ENCODE data around the gene RAI1. TPM values are rescaled to one million over a fixed set of nuclear protein-coding genes. Genes with fewer than 3 reads are reported as not detected.
A peak's percentile ranks its signal among the peaks of the same experiment; 100 is the strongest.

The RAI1 gene
- total and polyA plus RNA-seq, 2 of the 13 experiments (the other 11 are each of a cell fraction or from before 2014, with no cell fraction given) = 3.4 to 5.2 TPM

DNA sequence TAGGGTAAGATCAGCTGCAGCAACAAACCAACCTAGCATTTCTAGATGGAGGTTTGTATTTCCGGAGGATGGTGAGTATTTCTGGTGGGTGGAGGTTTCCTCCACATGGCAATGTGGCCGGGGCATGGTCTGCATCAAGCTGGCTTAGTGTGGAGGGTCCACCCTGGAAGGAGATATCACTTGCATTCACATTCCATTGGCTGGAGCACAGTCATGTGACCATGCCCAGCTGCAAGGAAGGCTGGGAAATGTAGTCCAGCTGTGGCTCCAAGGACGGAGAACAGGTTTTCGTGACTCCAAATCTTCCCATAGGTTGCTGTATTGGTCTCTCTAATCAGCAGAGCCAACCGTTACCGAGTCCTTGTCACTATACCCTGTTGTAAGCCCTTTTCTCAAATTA lies 68.7 kb downstream of the RAI1 start:
- Histone ChIP-seq H3K36me3 (replicated peaks in 1 of 2; ENCODE audit: control insufficient read depth in 1 of 2, insufficient read depth in 2 of 2, low read length in 2 of 2) (peaks cover 1 to 5% of the 10 kb centered on the region in 2 experiments; a peak in 3 of 5 replicates), H3K27ac (ENCODE audit: extremely low read length, insufficient read depth, low read length) (no peak overlapping the region), H3K4me1 (ENCODE audit: insufficient read depth, low read length) (peaks cover 27% of the 10 kb centered on the region), H3K9ac (ENCODE audit: insufficient read depth, low read depth, low read length) (no peak overlapping the region), H3K27me3 (ENCODE audit: control insufficient read depth in 1 of 2, insufficient read depth in 2 of 2, low read length in 2 of 2) (no peaks in the 10 kb centered on the region), H3K79me2 (ENCODE audit: insufficient read depth, low read length) (peaks cover 18% of the 10 kb centered on the region), H3K4me3 (replicated peaks in 1 of 3; ENCODE audit: insufficient read depth in 1 of 3, low read depth in 2 of 3, low read length in 3 of 3) (no peak overlapping the region), H3K4me2 (ENCODE audit: low read depth, low read length) (no peak overlapping the region), H2AFZ (ENCODE audit: low read length) (no peak overlapping the region), H3K9me3 (ENCODE audit: low read length) (no peaks in the 10 kb centered on the region), H4K20me1 (ENCODE audit: insufficient read depth, low read length) (peaks cover 24% of the 10 kb centered on the region; the same call in 1 of the 2 replicates)
- POLR2A ChIA-PET = no interaction called here
- WGBS (ENCODE audit: low lambda C conversion rate) = 99% methylated on average over 4 of the region's 6 CpGs
- in situ Hi-C loops (cut with HindIII; ENCODE audit: extremely low pct_ligation_motif_present, low pct_unique_long_range_greater_than_20kb) = no loop called here
- no TSS peak for BruUV-seq (replicated peaks)
- FAIRE-seq = peak; percentile 82
- ATAC-seq = no peak
- CTCF ChIA-PET (ENCODE audit: low intra/inter-chr PET ratio, low total read pairs) = no interaction called here
- intact Hi-C loops (cut with micrococcal nuclease; ENCODE audit: unreplicated experiment) = no loop called here
- peak; percentile 36 for DNase-seq (ENCODE audit: low spot score)
- TF ChIP-seq ZFX (CRISPR knock-in tag; IDR thresholded peaks at IDR 0.05; ENCODE audit: low read depth) (no peak), ZNF556 (CRISPR knock-in tag; IDR thresholded peaks at IDR 0.05; ENCODE audit: borderline replicate concordance) (no peak), ZFP36 (IDR thresholded peaks at IDR 0.05; ENCODE audit: borderline replicate concordance, low read depth, low read length, partially characterized antibody) (no peak), ZNF562 (CRISPR knock-in tag; IDR thresholded peaks at IDR 0.05; ENCODE audit: borderline replicate concordance) (no peak), SMARCC2 (IDR thresholded peaks at IDR 0.05) (no peak), CHD2 (IDR thresholded peaks at IDR 0.05; ENCODE audit: low read depth, low read length) (no peak), ZNF20 (CRISPR knock-in tag; IDR thresholded peaks at IDR 0.05) (no peak), HCFC1 (IDR thresholded peaks at IDR 0.05; ENCODE audit: low read depth, low read length) (peak; percentile 79), SPEN (CRISPR knock-in tag; IDR thresholded peaks at IDR 0.05; ENCODE audit: low read depth) (no peak), MLLT10 (CRISPR knock-in tag; IDR thresholded peaks at IDR 0.05) (no peak), ZNF629 (CRISPR knock-in tag; conservative IDR thresholded peaks at IDR 0.05) (no peak), PHF8 (CRISPR knock-in tag; IDR thresholded peaks at IDR 0.05) (no peak), ZSCAN22 (CRISPR knock-in tag; IDR thresholded peaks at IDR 0.05) (no peak), CEBPB (IDR thresholded peaks at IDR 0.05; ENCODE audit: borderline replicate concordance, low read depth, low read length) (no peak), REL (CRISPR knock-in tag; conservative IDR thresholded peaks at IDR 0.05) (no peak), ZBTB21 (CRISPR knock-in tag; IDR thresholded peaks at IDR 0.05) (no peak), ZNF407 (CRISPR knock-in tag; IDR thresholded peaks at IDR 0.05; ENCODE audit: not compliant biosample characterization) (no peak), BRCA1 (CRISPR knock-in tag; IDR thresholded peaks at IDR 0.05) (no peak)
- TF ChIP-seq, protein P1, sequence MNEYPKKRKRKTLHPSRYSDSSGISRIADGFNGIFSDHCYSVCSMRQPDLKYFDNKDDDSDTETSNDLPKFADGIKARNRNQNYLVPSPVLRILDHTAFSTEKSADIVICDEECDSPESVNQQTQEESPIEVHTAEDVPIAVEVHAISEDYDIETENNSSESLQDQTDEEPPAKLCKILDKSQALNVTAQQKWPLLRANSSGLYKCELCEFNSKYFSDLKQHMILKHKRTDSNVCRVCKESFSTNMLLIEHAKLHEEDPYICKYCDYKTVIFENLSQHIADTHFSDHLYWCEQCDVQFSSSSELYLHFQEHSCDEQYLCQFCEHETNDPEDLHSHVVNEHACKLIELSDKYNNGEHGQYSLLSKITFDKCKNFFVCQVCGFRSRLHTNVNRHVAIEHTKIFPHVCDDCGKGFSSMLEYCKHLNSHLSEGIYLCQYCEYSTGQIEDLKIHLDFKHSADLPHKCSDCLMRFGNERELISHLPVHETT (CRISPR knock-in tag; conservative IDR thresholded peaks at IDR 0.05) = no peak

Data from HepG2 (cell line).